Astrocyte (in vitro differentiated cells and primary cell): Measurements from ENCODE around the gene ATXN7L1.

Experiments used
- EZH2 ChIP-seq: IDR thresholded peaks from 2 replicates; pipeline ENCODE4 v1.6.1; 2012; ENCODE audit warnings: mild to moderate bottlenecking, low read length, inconsistent platforms; ENCODE audit not compliant: insufficient read depth
- TF ChIP-seq, protein P1 (sequence below): IDR thresholded peaks from 2 replicates; pipeline ENCODE4 v1.5.1; 2011; ENCODE audit warnings: low read depth, mild to moderate bottlenecking, inconsistent platforms, low read length, moderate library complexity; ENCODE audit not compliant: insufficient read depth

DNA sequence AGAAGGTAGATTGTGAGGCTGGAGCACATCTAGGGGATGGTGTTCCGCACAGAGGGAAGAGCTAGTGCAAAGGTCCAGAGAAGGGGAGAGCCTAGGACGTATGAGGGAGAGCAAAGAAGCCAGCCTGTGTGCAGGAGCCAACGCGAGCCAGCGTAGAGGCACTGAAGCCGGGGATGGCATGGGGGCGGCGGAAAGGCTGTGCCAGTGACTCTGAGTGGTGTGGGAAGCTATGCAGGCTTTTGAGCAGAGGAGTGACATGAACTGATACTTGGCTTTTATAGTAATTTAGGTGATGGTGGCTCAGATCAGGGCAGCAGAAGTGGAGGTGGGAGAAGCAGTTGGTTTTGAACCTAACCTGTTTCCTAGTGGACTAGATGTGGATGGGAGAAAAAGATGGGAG lies 65.8 kb downstream of the ATXN7L1 start:
- TF ChIP-seq, protein P1, sequence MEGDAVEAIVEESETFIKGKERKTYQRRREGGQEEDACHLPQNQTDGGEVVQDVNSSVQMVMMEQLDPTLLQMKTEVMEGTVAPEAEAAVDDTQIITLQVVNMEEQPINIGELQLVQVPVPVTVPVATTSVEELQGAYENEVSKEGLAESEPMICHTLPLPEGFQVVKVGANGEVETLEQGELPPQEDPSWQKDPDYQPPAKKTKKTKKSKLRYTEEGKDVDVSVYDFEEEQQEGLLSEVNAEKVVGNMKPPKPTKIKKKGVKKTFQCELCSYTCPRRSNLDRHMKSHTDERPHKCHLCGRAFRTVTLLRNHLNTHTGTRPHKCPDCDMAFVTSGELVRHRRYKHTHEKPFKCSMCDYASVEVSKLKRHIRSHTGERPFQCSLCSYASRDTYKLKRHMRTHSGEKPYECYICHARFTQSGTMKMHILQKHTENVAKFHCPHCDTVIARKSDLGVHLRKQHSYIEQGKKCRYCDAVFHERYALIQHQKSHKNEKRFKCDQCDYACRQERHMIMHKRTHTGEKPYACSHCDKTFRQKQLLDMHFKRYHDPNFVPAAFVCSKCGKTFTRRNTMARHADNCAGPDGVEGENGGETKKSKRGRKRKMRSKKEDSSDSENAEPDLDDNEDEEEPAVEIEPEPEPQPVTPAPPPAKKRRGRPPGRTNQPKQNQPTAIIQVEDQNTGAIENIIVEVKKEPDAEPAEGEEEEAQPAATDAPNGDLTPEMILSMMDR: no peak
- no peak for TF ChIP-seq EZH2
